ENCODE data around the gene CLEC3A. TPM values are rescaled to one million over a fixed set of nuclear protein-coding genes. Genes with fewer than 3 reads are reported as not detected.
A peak's percentile ranks its signal among the peaks of the same experiment; 100 is the strongest.

Gene CLEC3A
- total and polyA plus RNA-seq, 2 donors (not counting 3 experiments of a cell fraction or from before 2014, with no cell fraction given): not detected

DNA sequence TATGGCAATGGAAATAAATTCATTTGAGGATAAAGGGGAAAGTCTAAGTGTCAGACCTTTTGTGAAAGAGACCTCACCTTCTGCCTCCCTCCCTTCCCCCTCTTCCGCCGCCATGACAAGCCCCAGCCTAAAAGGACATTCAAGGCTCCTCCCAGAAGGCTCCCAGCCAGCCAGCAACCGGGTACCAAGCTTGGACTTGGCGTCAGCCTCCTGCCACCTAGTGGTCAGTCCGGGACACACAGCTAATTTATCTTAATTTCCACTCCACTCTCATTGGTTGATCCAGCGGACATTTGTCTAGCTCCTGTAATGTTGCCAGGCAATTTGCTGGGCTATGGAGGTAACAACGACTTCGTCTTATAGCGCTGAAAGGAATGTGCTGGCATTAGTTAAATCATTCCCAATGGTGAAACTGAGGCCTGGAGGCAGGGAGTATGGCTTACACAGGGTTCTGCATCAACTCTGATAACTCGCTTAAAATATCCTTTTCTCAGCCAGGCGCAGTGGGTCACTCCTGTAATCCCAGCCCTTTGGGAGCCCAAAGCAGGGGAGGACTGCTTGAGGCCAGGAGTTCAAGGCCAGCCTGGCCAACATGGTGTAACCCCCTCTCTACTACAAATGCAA lies 19.3 kb upstream of the CLEC3A start:
- ChIA-PET CTCF (interaction anchor here (0.6 to 2.9 kb wide), 53 partner anchors 9 to 1599 kb away, joined by 3 to 34 read pairs (median 4); partner anchors contain the start of genes ADAMTS18, NUDT7 and WWOX), POLR2A (no interaction called here)
- DNase-seq (ENCODE audit: low read depth, low spot score): peak; percentile 88
- intact Hi-C loops (cut with micrococcal nuclease) (loop anchor here (1.0 to 2.0 kb wide), 5 partner anchors 32 to 767 kb away; no protein-coding TSS in a partner anchor), dilution Hi-C loops (cut with MboI; ENCODE audit: extremely low pct_ligation_motif_present, low sequenced_read_pairs) (no loop called here)
- H3K9ac ChIP-seq (replicated peaks; ENCODE audit: extremely low read depth, insufficient read depth, low read length): no peak overlapping the region
- H3K36me3 ChIP-seq (ENCODE audit: control insufficient read depth in 2 of 2, extremely low read depth in 1 of 2, insufficient read depth in 2 of 2, low read length in 2 of 2): no peaks in the 10 kb centered on the region
- FAIRE-seq: peak; percentile 89
- no peaks in the 10 kb centered on the region for H3K9me1 ChIP-seq (replicated peaks; ENCODE audit: control insufficient read depth, extremely low read depth, insufficient read depth, low read length)
- no peaks in the 10 kb centered on the region for H3K4me1 ChIP-seq (ENCODE audit: control insufficient read depth, extremely low read depth, insufficient read depth, low read length)
- no peaks in the 10 kb centered on the region for H3K9me3 ChIP-seq (replicated peaks; ENCODE audit: control insufficient read depth, insufficient read depth, low read length)
- no peak overlapping the region for H3K4me3 ChIP-seq (replicated peaks in 1 of 3; ENCODE audit: insufficient read depth in 1 of 3, low read depth in 1 of 3, low read length in 3 of 3)
- BruUV-seq (replicated peaks): no TSS peak
- no peaks in the 10 kb centered on the region for H4K20me1 ChIP-seq (replicated peaks; ENCODE audit: control insufficient read depth, extremely low read depth, insufficient read depth, low read length)
- TF ChIP-seq GATA2 (IDR thresholded peaks at IDR 0.05; ENCODE audit: insufficient read depth, insufficient read length, low read depth, low read length): no peak
- TF ChIP-seq, protein P1, sequence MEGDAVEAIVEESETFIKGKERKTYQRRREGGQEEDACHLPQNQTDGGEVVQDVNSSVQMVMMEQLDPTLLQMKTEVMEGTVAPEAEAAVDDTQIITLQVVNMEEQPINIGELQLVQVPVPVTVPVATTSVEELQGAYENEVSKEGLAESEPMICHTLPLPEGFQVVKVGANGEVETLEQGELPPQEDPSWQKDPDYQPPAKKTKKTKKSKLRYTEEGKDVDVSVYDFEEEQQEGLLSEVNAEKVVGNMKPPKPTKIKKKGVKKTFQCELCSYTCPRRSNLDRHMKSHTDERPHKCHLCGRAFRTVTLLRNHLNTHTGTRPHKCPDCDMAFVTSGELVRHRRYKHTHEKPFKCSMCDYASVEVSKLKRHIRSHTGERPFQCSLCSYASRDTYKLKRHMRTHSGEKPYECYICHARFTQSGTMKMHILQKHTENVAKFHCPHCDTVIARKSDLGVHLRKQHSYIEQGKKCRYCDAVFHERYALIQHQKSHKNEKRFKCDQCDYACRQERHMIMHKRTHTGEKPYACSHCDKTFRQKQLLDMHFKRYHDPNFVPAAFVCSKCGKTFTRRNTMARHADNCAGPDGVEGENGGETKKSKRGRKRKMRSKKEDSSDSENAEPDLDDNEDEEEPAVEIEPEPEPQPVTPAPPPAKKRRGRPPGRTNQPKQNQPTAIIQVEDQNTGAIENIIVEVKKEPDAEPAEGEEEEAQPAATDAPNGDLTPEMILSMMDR (IDR thresholded peaks at IDR 0.05; ENCODE audit: extremely low read depth in 1 of 2, insufficient read depth in 1 of 2, low read depth in 1 of 2, low read length in 2 of 2): peak; percentile 87 to 88
- no peak for TF ChIP-seq EZH2 (IDR thresholded peaks at IDR 0.05; ENCODE audit: borderline replicate concordance, low read depth, low read length, severe bottlenecking)
- H3K27ac ChIP-seq (ENCODE audit: insufficient read depth, low read depth, low read length): no peak overlapping the region
- H2AFZ ChIP-seq (ENCODE audit: low read depth, low read length): no peak overlapping the region
- H3K27me3 ChIP-seq (ENCODE audit: control insufficient read depth in 2 of 2, insufficient read depth in 2 of 2, low read length in 2 of 2): no peaks in the 10 kb centered on the region
- H3K79me2 ChIP-seq (ENCODE audit: control insufficient read depth, insufficient read depth, low read length): no peaks in the 10 kb centered on the region
- no peak overlapping the region for H3K4me2 ChIP-seq (ENCODE audit: insufficient read depth, low read length)

- TF ChIP-seq JUN (IDR thresholded peaks at IDR 0.05; ENCODE audit: borderline replicate concordance, insufficient read depth, insufficient read length, low read depth): no peak
- no peak for TF ChIP-seq POLR2AphosphoS5 (IDR thresholded peaks at IDR 0.05; ENCODE audit: insufficient read depth, low read depth, low read length)
- TF ChIP-seq, protein P1 (IDR thresholded peaks at IDR 0.05; ENCODE audit: extremely low read depth in 1 of 2, insufficient read depth in 1 of 2, low read depth in 1 of 2, low read length in 2 of 2): no peak
- no peak for TF ChIP-seq MAX (IDR thresholded peaks at IDR 0.05; ENCODE audit: insufficient read depth, insufficient read length)
- TF ChIP-seq MYC (IDR thresholded peaks at IDR 0.05; ENCODE audit: low read depth, low read length): no peak
- no peak for TF ChIP-seq GATA2 (IDR thresholded peaks at IDR 0.05; ENCODE audit: insufficient read depth, insufficient read length, low read depth, low read length)
- TF ChIP-seq FOS (IDR thresholded peaks at IDR 0.05; ENCODE audit: borderline replicate concordance, insufficient read depth, low read length): no peak
- TF ChIP-seq POLR2A (IDR thresholded peaks at IDR 0.05; ENCODE audit: low read depth, low read length): no peak
- no peak for TF ChIP-seq EZH2 (IDR thresholded peaks at IDR 0.05; ENCODE audit: borderline replicate concordance, low read depth, low read length, severe bottlenecking)
- Histone ChIP-seq H3K36me3 (ENCODE audit: control insufficient read depth in 2 of 2, extremely low read depth in 1 of 2, insufficient read depth in 2 of 2, low read length in 2 of 2) (no peaks in the 10 kb centered on the region), H2AFZ (ENCODE audit: low read depth, low read length) (no peak overlapping the region), H3K9me3 (replicated peaks; ENCODE audit: control insufficient read depth, insufficient read depth, low read length) (no peaks in the 10 kb centered on the region), H3K4me1 (ENCODE audit: control insufficient read depth, extremely low read depth, insufficient read depth, low read length) (no peaks in the 10 kb centered on the region), H3K4me2 (ENCODE audit: insufficient read depth, low read length) (no peak overlapping the region), H3K79me2 (ENCODE audit: control insufficient read depth, insufficient read depth, low read length) (no peaks in the 10 kb centered on the region), H3K4me3 (replicated peaks in 1 of 3; ENCODE audit: insufficient read depth in 1 of 3, low read depth in 1 of 3, low read length in 3 of 3) (no peak overlapping the region), H4K20me1 (replicated peaks; ENCODE audit: control insufficient read depth, extremely low read depth, insufficient read depth, low read length) (no peaks in the 10 kb centered on the region), H3K27ac (ENCODE audit: insufficient read depth, low read depth, low read length) (no peak overlapping the region), H3K9me1 (replicated peaks; ENCODE audit: control insufficient read depth, extremely low read depth, insufficient read depth, low read length) (no peaks in the 10 kb centered on the region), H3K9ac (replicated peaks; ENCODE audit: extremely low read depth, insufficient read depth, low read length) (no peak overlapping the region), H3K27me3 (ENCODE audit: control insufficient read depth in 2 of 2, insufficient read depth in 2 of 2, low read length in 2 of 2) (no peaks in the 10 kb centered on the region)
- intact Hi-C loops (cut with micrococcal nuclease) (no loop called here), dilution Hi-C loops (cut with MboI; ENCODE audit: extremely low pct_ligation_motif_present, low sequenced_read_pairs) (no loop called here)
- CTCF ChIA-PET: interaction anchor here (2.0 to 2.9 kb wide), 3 partner anchors 28 to 420 kb away, joined by 11 to 34 read pairs (median 34); no protein-coding TSS in a partner anchor
- FAIRE-seq (no peak), DNase-seq (ENCODE audit: low read depth, low spot score) (no peak)
- BruUV-seq (replicated peaks): no TSS peak
- POLR2A ChIA-PET: no interaction called here
Observed at GRCh38 chr16:78004517-78004916, 17.8 kb upstream of the CLEC3A start.

Measured in endothelial cell of umbilical vein (primary cell).